ENCODE data around the gene C1RL. TPM values are rescaled to one million over a fixed set of nuclear protein-coding genes. Genes with fewer than 3 reads are reported as not detected.

The C1RL gene
- total RNA-seq, 1 experiment from 2014 or later, result 43.4 TPM

GRCh38 chr12:7151532-7151931 is 42.5 kb upstream of the C1RL start:
- CTCF ChIA-PET, result no interaction called here
- Mint-ChIP-seq H3K27me3 (ENCODE audit: unreplicated experiment) (no peaks in the 10 kb centered on the region), H3K27ac (ENCODE audit: unreplicated experiment) (no peak overlapping the region), H3K4me3 (ENCODE audit: low read depth, unreplicated experiment) (no peak overlapping the region), H3K4me1 (ENCODE audit: low read depth, unreplicated experiment) (no peaks in the 10 kb centered on the region), H3K36me3 (ENCODE audit: insufficient read depth, unreplicated experiment) (peaks cover 7% of the 10 kb centered on the region), H3K9me3 (ENCODE audit: low read depth, unreplicated experiment) (no peaks in the 10 kb centered on the region)
- no peak for TF ChIP-seq CTCF (IDR thresholded peaks at IDR 0.05; ENCODE audit: unreplicated experiment)
- BruUV-seq (replicated peaks), result no TSS peak
- intact Hi-C loops (cut with micrococcal nuclease; ENCODE audit: unreplicated experiment), result no loop called here
- no peak for DNase-seq

- Mint-ChIP-seq H3K27ac (ENCODE audit: unreplicated experiment) (no peak overlapping the region), H3K9me3 (ENCODE audit: low read depth, unreplicated experiment) (no peaks in the 10 kb centered on the region), H3K4me3 (ENCODE audit: low read depth, unreplicated experiment) (no peak overlapping the region), H3K36me3 (ENCODE audit: insufficient read depth, unreplicated experiment) (peaks cover 1% of the 10 kb centered on the region), H3K4me1 (ENCODE audit: low read depth, unreplicated experiment) (no peaks in the 10 kb centered on the region), H3K27me3 (ENCODE audit: unreplicated experiment) (no peaks in the 10 kb centered on the region)
- TF ChIP-seq CTCF (IDR thresholded peaks at IDR 0.05; ENCODE audit: unreplicated experiment), result no peak
- no TSS peak for BruUV-seq (replicated peaks)
- CTCF ChIA-PET, result no interaction called here
- intact Hi-C loops (cut with micrococcal nuclease; ENCODE audit: unreplicated experiment), result no loop called here
- DNase-seq, result no peak
Measured at GRCh38 chr12:7150841-7151240, 41.8 kb upstream of the C1RL start.

GRCh38 chr12:7150356-7150755 is 41.3 kb upstream of the C1RL start:
- no peak for DNase-seq
- Mint-ChIP-seq H3K27me3 (ENCODE audit: unreplicated experiment) (no peaks in the 10 kb centered on the region), H3K27ac (ENCODE audit: unreplicated experiment) (no peak overlapping the region), H3K4me3 (ENCODE audit: low read depth, unreplicated experiment) (no peak overlapping the region), H3K36me3 (ENCODE audit: insufficient read depth, unreplicated experiment) (no peaks in the 10 kb centered on the region), H3K9me3 (ENCODE audit: low read depth, unreplicated experiment) (no peaks in the 10 kb centered on the region), H3K4me1 (ENCODE audit: low read depth, unreplicated experiment) (no peaks in the 10 kb centered on the region)
- no peak for TF ChIP-seq CTCF (IDR thresholded peaks at IDR 0.05; ENCODE audit: unreplicated experiment)
- intact Hi-C loops (cut with micrococcal nuclease; ENCODE audit: unreplicated experiment), result no loop called here
- BruUV-seq (replicated peaks), result no TSS peak
- CTCF ChIA-PET, result no interaction called here

GRCh38 chr12:7146906-7147305 is 37.9 kb upstream of the C1RL start:
- Mint-ChIP-seq H3K9me3 (ENCODE audit: low read depth, unreplicated experiment) (no peaks in the 10 kb centered on the region), H3K4me3 (ENCODE audit: low read depth, unreplicated experiment) (no peak overlapping the region), H3K27ac (ENCODE audit: unreplicated experiment) (no peak overlapping the region), H3K27me3 (ENCODE audit: unreplicated experiment) (no peaks in the 10 kb centered on the region), H3K36me3 (ENCODE audit: insufficient read depth, unreplicated experiment) (no peaks in the 10 kb centered on the region), H3K4me1 (ENCODE audit: low read depth, unreplicated experiment) (no peaks in the 10 kb centered on the region)
- no peak for TF ChIP-seq CTCF (IDR thresholded peaks at IDR 0.05; ENCODE audit: unreplicated experiment)
- CTCF ChIA-PET, result interaction anchor here (0.7 kb wide), 1 partner anchor 839 kb away, joined by 6 read pairs; no protein-coding TSS in a partner anchor
- DNase-seq, result no peak
- intact Hi-C loops (cut with micrococcal nuclease; ENCODE audit: unreplicated experiment), result no loop called here
- BruUV-seq (replicated peaks), result no TSS peak
